GM12878 (cell line): ENCODE data around the gene RPS6KA2. TPM values are rescaled to one million over a fixed set of nuclear protein-coding genes. Genes with fewer than 3 reads are reported as not detected.

ENCODE experiments used
- ATAC-seq: fragments of 200-7000 bp; cut with Tn5 transposase; 3 replicates; pipeline ENCODE4 v1.9.1; 2020; ENCODE audit warnings: mild to moderate bottlenecking, moderate library complexity
- BruUV-seq: library from RNA; stranded (reverse); fragments of 400-500 nt; replicated peaks from 2 replicates; lab custom pipeline; 2021; lab: Mats Ljungman, UMichigan
- CTCF ChIA-PET: fragments of 300-600 bp; sonication (Branson Sonifier 250); formaldehyde crosslinking; extraction: SDS; loops from one replicate; lab custom pipeline; 2021; ENCODE audit warnings: inconsistent platforms; lab: Yijun Ruan, JAX
- POLR2A ChIA-PET: fragments of 350-600 bp; formaldehyde crosslinking; extraction: SDS; loops from one replicate; lab custom pipeline; 2021; ENCODE audit warnings: inconsistent platforms; lab: Charles Lee
- RAD21 ChIA-PET: fragments of 300-600 bp; sonication (Branson Sonifier 250); formaldehyde crosslinking; loops from one replicate; lab custom pipeline; 2023; ENCODE audit warnings: antibody characterized with exemption; ENCODE audit not compliant: unreplicated experiment; lab: Charles Lee
- SMC1A ChIA-PET: fragments of 300-600 bp; sonication (Branson Sonifier 250); formaldehyde crosslinking; loops from one replicate; lab custom pipeline; 2023; ENCODE audit not compliant: unreplicated experiment, uncharacterized antibody; lab: Charles Lee
- DNase-seq: peaks from one replicate; pipeline ENCODE4 v3.0.0-alpha.2; 2011; ENCODE audit warnings: low read depth, low spot score
- FAIRE-seq: peaks from 3 replicates; lab custom pipeline; 2011; peaks lifted over from hg19 to GRCh38; lab: Jason Lieb, UNC
- H2AFZ ChIP-seq: 2 replicates; pipeline ENCODE4 v1.6.0; 2011; ENCODE audit warnings: low read depth, low read length, control low read depth; ENCODE audit not compliant: control insufficient read depth
- H3K27ac ChIP-seq: 2 replicates; pipeline ENCODE4 v1.5.1; 2011; ENCODE audit warnings: control low read depth; ENCODE audit not compliant: control insufficient read depth, insufficient read depth
- H3K27me3 ChIP-seq, 2 experiments: replicated peaks in 1 of 2; 2 replicates each; pipeline versions ENCODE4 v1.6.0 to v1.6.1; 2011; ENCODE audit warnings: low read length in 1 of 2; ENCODE audit not compliant: control insufficient read depth in 2 of 2, insufficient read depth in 2 of 2
- H3K36me3 ChIP-seq, 2 experiments: 2 replicates each; pipeline ENCODE4 v1.5.1; 2011; ENCODE audit warnings: low read length in 1 of 2; ENCODE audit not compliant: control insufficient read depth in 2 of 2, insufficient read depth in 2 of 2
- H3K4me1 ChIP-seq: 2 replicates; pipeline ENCODE4 v1.6.1; 2011; ENCODE audit warnings: mild to moderate bottlenecking, low read length, moderate library complexity, mixed read lengths; ENCODE audit not compliant: control insufficient read depth, insufficient read depth
- H3K4me2 ChIP-seq: 2 replicates; pipeline ENCODE4 v1.6.0; 2011; ENCODE audit warnings: control low read depth; ENCODE audit not compliant: control insufficient read depth, insufficient read depth
- H3K4me3 ChIP-seq: fragments of 200-600 bp; sonication (generic); 2 replicates; pipeline ENCODE4 v1.5.1; 2016
- H3K79me2 ChIP-seq: 2 replicates; pipeline ENCODE4 v1.6.0; 2011; ENCODE audit warnings: low read length; ENCODE audit not compliant: control insufficient read depth, insufficient read depth
- H3K9ac ChIP-seq: 2 replicates; pipeline ENCODE4 v1.8.0; 2011; ENCODE audit warnings: low read length, control low read depth, mixed read lengths; ENCODE audit not compliant: control insufficient read depth, insufficient read depth
- H3K9me3 ChIP-seq: replicated peaks from 3 replicates; pipeline ENCODE4 v1.5.1; 2011; ENCODE audit warnings: mild to moderate bottlenecking, low read length; ENCODE audit not compliant: control insufficient read depth, insufficient read depth
- H4K20me1 ChIP-seq: 2 replicates; pipeline ENCODE4 v1.6.0; 2011; ENCODE audit not compliant: control insufficient read depth, insufficient read depth
- BRCA1 ChIP-seq: IDR thresholded peaks from 2 replicates; pipeline ENCODE4 v1.6.1; 2011; ENCODE audit warnings: low read depth, low read length, improper control_type of control experiment
- ESRRA ChIP-seq: IDR thresholded peaks from 2 replicates; pipeline ENCODE4 v1.6.1; 2012; ENCODE audit warnings: mild to moderate bottlenecking, low read length, improper control_type of control experiment
- ETV6 ChIP-seq, 2 experiments: fragments of 450-650 bp in 1 of 2; IDR thresholded peaks in 1 of 2; conservative IDR thresholded peaks in 1 of 2; 2 replicates each; pipeline ENCODE4 v1.6.1; 2014; ENCODE audit warnings: antibody characterized with exemption in 1 of 2, borderline replicate concordance in 1 of 2, low read depth in 1 of 2, mild to moderate bottlenecking in 1 of 2, moderate library complexity in 1 of 2
- FOS ChIP-seq: IDR thresholded peaks from 3 replicates; pipeline ENCODE4 v1.6.1; 2011; ENCODE audit warnings: borderline replicate concordance; ENCODE audit not compliant: insufficient read length; ENCODE audit errors: extremely low read depth
- NBN ChIP-seq: fragments of 450-650 bp; IDR thresholded peaks from 2 replicates; pipeline ENCODE4 v1.6.1; 2016
- NFIC ChIP-seq: IDR thresholded peaks from 2 replicates; pipeline ENCODE4 v1.6.1; 2012; ENCODE audit warnings: low read depth, mild to moderate bottlenecking, inconsistent platforms, low read length, moderate library complexity
- NR2C1 ChIP-seq: fragments of 450-650 bp; IDR thresholded peaks from 2 replicates; pipeline ENCODE4 v1.6.1; 2017; ENCODE audit warnings: antibody characterized with exemption, mild to moderate bottlenecking, moderate library complexity
- NR2C2 ChIP-seq: IDR thresholded peaks from 2 replicates; pipeline ENCODE4 v1.6.1; 2011; ENCODE audit warnings: borderline replicate concordance, low read depth; ENCODE audit not compliant: control insufficient read depth, insufficient read length
- SIN3A ChIP-seq: IDR thresholded peaks from 2 replicates; pipeline ENCODE4 v1.6.1; 2012; ENCODE audit warnings: low read depth, low read length, improper control_type of control experiment
- SIX5 ChIP-seq: IDR thresholded peaks from 2 replicates; pipeline ENCODE4 v1.6.1; 2011; ENCODE audit warnings: mild to moderate bottlenecking, low read depth, low read length, moderate library complexity; ENCODE audit not compliant: severe bottlenecking
- SMAD1 ChIP-seq: fragments of 450-650 bp; IDR thresholded peaks from 2 replicates; pipeline ENCODE4 v1.6.1; 2018; ENCODE audit warnings: mild to moderate bottlenecking, low read depth; ENCODE audit not compliant: partially characterized antibody
- SMAD5 ChIP-seq: IDR thresholded peaks from 2 replicates; pipeline ENCODE4 v1.6.1; 2016; ENCODE audit warnings: antibody characterized with exemption, low read depth
- TCF12 ChIP-seq: IDR thresholded peaks from 2 replicates; pipeline ENCODE4 v1.6.1; 2011; ENCODE audit warnings: low read depth, mild to moderate bottlenecking, low read length
- ZNF274 ChIP-seq: IDR thresholded peaks from one replicate; pipeline ENCODE4 v1.8.0; 2011; ENCODE audit not compliant: insufficient read length, insufficient read depth
- WGBS: methylation state at CpG from one replicate; pipeline ENCODE4 v1.1.6; 2016; ENCODE audit warnings: low lambda C conversion rate; ENCODE audit not compliant: insufficient replicate concordance, insufficient coverage; ENCODE audit errors: missing lambda C conversion rate; 5-methylcytosine and 5-hydroxymethylcytosine counted together
- in situ Hi-C: fragments of 300-500 bp; cut with MboI; formaldehyde crosslinking; loops from 9 replicates; pipeline ENCODE4 v1.14.3; 2018; ENCODE audit warnings: mixed read lengths
- intact Hi-C: fragments of 100-400 bp; cut with micrococcal nuclease; formaldehyde crosslinking; loops from one replicate; pipeline ENCODE4 v1.14.2; 2022; ENCODE audit not compliant: unreplicated experiment
- polyA plus RNA-seq, 11 experiments: library from polyadenylated mRNA; depleted of rRNA in 4 of 11; unstranded in 6 of 11; stranded (reverse) in 5 of 11; fragments of >200 nt; fragmentation: Nextera tagmentation in 4 of 11; fragmentation: Illumina TruSeq in 1 of 11; extraction: Ambion mirVana in 4 of 11; extraction: Trizol in 1 of 11; gene quantifications; 1 replicate in 1 of 11; 2 replicates in 10 of 11; pipeline versions ENCODE4 v1.2.1 to v1.2.3, GENCODE V29; 2011 to 2016; ENCODE audit warnings: inconsistent platforms in 2 of 11, missing spikeins in 2 of 11, low read depth in 1 of 11
- total RNA-seq, 4 experiments: library from RNA; depleted of rRNA in 3 of 4; stranded (reverse); fragments of >200 nt in 3 of 4; fragmentation: Illumina TruSeq in 1 of 4; extraction: Trizol in 1 of 4; gene quantifications; 2 replicates each; pipeline versions ENCODE4 v1.2.1 to v1.2.3, GENCODE V29; 2013 to 2021
- TF ChIP-seq, protein P1 (sequence below): IDR thresholded peaks from 2 replicates; pipeline ENCODE4 v1.6.1; 2011; ENCODE audit warnings: low read depth, mild to moderate bottlenecking, low read length, moderate library complexity, borderline replicate concordance; ENCODE audit errors: extremely low read depth
- TF ChIP-seq, protein P2 (sequence below): fragments of 450-650 bp; IDR thresholded peaks from 2 replicates; pipeline ENCODE4 v1.6.1; 2014; ENCODE audit warnings: mild to moderate bottlenecking
- TF ChIP-seq, protein P3 (sequence below): fragments of 450-650 bp; IDR thresholded peaks from 2 replicates; pipeline ENCODE4 v1.6.1; 2017; ENCODE audit warnings: mild to moderate bottlenecking, low read depth, inconsistent platforms; ENCODE audit not compliant: poor library complexity, severe bottlenecking
- TF ChIP-seq, protein P4 (sequence below): fragments of 450-650 bp; formaldehyde crosslinking; IDR thresholded peaks from 2 replicates; pipeline ENCODE4 v1.4.0; 2020; ENCODE audit warnings: mild to moderate bottlenecking, moderate library complexity

The RPS6KA2 gene
- total and polyA plus RNA-seq, 10 of the 15 experiments (the other 5 are each of a cell fraction or from before 2014, with no cell fraction given), result 0.02 to 1.0 (median 0.22) TPM; not detected in 1

DNA sequence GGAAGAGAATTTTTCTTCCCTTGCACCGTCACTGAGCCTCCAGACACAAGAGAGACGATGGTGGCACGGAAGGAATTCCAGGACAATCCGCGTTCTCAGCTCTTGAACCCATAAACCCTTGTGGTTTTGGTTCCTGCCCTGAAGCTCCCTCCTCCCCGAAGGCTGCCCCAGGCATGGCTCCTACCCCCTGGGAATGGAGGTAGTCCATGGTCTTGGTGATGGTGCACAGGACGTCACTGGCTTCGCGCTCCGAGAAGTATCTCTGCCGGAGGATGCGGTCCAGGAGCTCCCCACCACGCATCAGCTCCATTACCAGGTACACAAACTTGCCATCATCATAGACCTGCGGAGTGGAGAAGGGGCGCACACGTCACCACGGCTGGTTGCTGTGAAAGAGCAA, 196.8 kb downstream of the RPS6KA2 start:
- ChIA-PET SMC1A (no interaction called here), CTCF (interaction anchor here (0.6 kb wide), 2 partner anchors 12 to 264 kb away, joined by 3 read pairs; no protein-coding TSS in a partner anchor), POLR2A (no interaction called here), RAD21 (no interaction called here)
- no peaks in the 10 kb centered on the region for H3K27me3 ChIP-seq
- DNase-seq (no peak), FAIRE-seq (no peak), ATAC-seq (no peak)
- H3K9me3 ChIP-seq, result no peaks in the 10 kb centered on the region
- H3K36me3 ChIP-seq, result no peaks in the 10 kb centered on the region
- no peak overlapping the region for H3K9ac ChIP-seq
- intact Hi-C loops, result no loop called here
- H4K20me1 ChIP-seq, result no peaks in the 10 kb centered on the region
- no peak overlapping the region for H3K27ac ChIP-seq
- H3K79me2 ChIP-seq, result no peaks in the 10 kb centered on the region
- H3K4me2 ChIP-seq, result no peak overlapping the region
- H3K4me3 ChIP-seq, result no peak overlapping the region
- TF ChIP-seq SMAD1, result no peak
- TF ChIP-seq SIX5, result no peak
- TF ChIP-seq FOS, result no peak
- TF ChIP-seq, protein P1, sequence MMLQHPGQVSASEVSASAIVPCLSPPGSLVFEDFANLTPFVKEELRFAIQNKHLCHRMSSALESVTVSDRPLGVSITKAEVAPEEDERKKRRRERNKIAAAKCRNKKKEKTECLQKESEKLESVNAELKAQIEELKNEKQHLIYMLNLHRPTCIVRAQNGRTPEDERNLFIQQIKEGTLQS, result no peak
- TF ChIP-seq NR2C2, result no peak
- TF ChIP-seq, protein P2, sequence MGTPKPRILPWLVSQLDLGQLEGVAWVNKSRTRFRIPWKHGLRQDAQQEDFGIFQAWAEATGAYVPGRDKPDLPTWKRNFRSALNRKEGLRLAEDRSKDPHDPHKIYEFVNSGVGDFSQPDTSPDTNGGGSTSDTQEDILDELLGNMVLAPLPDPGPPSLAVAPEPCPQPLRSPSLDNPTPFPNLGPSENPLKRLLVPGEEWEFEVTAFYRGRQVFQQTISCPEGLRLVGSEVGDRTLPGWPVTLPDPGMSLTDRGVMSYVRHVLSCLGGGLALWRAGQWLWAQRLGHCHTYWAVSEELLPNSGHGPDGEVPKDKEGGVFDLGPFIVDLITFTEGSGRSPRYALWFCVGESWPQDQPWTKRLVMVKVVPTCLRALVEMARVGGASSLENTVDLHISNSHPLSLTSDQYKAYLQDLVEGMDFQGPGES, result no peak
- TF ChIP-seq NFIC, result no peak
- no peak for TF ChIP-seq NR2C1
- no peak for TF ChIP-seq ZNF274
- TF ChIP-seq ETV6 (conservative IDR thresholded peaks at IDR 0.05 in 1 of 2, IDR thresholded peaks at IDR 0.05 in 1 of 2; ENCODE audit: borderline replicate concordance in 1 of 2, low read depth in 1 of 2), result no peak
- TF ChIP-seq, protein P3, sequence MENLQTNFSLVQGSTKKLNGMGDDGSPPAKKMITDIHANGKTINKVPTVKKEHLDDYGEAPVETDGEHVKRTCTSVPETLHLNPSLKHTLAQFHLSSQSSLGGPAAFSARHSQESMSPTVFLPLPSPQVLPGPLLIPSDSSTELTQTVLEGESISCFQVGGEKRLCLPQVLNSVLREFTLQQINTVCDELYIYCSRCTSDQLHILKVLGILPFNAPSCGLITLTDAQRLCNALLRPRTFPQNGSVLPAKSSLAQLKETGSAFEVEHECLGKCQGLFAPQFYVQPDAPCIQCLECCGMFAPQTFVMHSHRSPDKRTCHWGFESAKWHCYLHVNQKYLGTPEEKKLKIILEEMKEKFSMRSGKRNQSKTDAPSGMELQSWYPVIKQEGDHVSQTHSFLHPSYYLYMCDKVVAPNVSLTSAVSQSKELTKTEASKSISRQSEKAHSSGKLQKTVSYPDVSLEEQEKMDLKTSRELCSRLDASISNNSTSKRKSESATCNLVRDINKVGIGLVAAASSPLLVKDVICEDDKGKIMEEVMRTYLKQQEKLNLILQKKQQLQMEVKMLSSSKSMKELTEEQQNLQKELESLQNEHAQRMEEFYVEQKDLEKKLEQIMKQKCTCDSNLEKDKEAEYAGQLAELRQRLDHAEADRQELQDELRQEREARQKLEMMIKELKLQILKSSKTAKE, result no peak
- no peak for TF ChIP-seq BRCA1
- TF ChIP-seq, protein P4, sequence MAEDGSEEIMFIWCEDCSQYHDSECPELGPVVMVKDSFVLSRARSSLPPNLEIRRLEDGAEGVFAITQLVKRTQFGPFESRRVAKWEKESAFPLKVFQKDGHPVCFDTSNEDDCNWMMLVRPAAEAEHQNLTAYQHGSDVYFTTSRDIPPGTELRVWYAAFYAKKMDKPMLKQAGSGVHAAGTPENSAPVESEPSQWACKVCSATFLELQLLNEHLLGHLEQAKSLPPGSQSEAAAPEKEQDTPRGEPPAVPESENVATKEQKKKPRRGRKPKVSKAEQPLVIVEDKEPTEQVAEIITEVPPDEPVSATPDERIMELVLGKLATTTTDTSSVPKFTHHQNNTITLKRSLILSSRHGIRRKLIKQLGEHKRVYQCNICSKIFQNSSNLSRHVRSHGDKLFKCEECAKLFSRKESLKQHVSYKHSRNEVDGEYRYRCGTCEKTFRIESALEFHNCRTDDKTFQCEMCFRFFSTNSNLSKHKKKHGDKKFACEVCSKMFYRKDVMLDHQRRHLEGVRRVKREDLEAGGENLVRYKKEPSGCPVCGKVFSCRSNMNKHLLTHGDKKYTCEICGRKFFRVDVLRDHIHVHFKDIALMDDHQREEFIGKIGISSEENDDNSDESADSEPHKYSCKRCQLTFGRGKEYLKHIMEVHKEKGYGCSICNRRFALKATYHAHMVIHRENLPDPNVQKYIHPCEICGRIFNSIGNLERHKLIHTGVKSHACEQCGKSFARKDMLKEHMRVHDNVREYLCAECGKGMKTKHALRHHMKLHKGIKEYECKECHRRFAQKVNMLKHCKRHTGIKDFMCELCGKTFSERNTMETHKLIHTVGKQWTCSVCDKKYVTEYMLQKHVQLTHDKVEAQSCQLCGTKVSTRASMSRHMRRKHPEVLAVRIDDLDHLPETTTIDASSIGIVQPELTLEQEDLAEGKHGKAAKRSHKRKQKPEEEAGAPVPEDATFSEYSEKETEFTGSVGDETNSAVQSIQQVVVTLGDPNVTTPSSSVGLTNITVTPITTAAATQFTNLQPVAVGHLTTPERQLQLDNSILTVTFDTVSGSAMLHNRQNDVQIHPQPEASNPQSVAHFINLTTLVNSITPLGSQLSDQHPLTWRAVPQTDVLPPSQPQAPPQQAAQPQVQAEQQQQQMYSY, result no peak
- no peak for TF ChIP-seq SIN3A
- no peak for TF ChIP-seq SMAD5
- no peak for TF ChIP-seq ESRRA
- TF ChIP-seq TCF12, result no peak
- TF ChIP-seq NBN, result no peak
- no TSS peak for BruUV-seq
- H2AFZ ChIP-seq, result no peak overlapping the region
- no peaks in the 10 kb centered on the region for H3K4me1 ChIP-seq
- 66% methylated on average over 17 of the region's 17 CpGs for WGBS
- in situ Hi-C loops, result no loop called here
